DND-41 (cell line): Measurements from ENCODE around the gene COBL.

Experiments
- ATAC-seq: fragments of 200-7000 bp; cut with Tn5 transposase; 3 replicates; pipeline ENCODE4 v1.9.1; 2021; ENCODE audit warnings: low read depth; ENCODE audit not compliant: insufficient read depth
- DNase-seq: peaks from one replicate; pipeline ENCODE4 v3.0.0-alpha.2; 2020
- H2AFZ ChIP-seq: 2 replicates; pipeline ENCODE4 v1.6.0; 2012; ENCODE audit warnings: low read depth, low read length
- H3K27ac ChIP-seq: 2 replicates; pipeline ENCODE4 v1.5.1; 2012; ENCODE audit warnings: low read length, inconsistent platforms
- H3K27me3 ChIP-seq: fragments of 200-600 bp; sonication (generic); 2 replicates; pipeline ENCODE4 v1.6.0; 2012; ENCODE audit warnings: low read length, mild to moderate bottlenecking, inconsistent platforms; ENCODE audit not compliant: insufficient read depth, poor library complexity
- H3K36me3 ChIP-seq: 2 replicates; pipeline ENCODE4 v1.5.1; 2012; ENCODE audit warnings: low read length, inconsistent platforms; ENCODE audit not compliant: insufficient read depth
- H3K4me1 ChIP-seq: 2 replicates; pipeline ENCODE4 v1.5.1; 2012; ENCODE audit warnings: mild to moderate bottlenecking, low read length; ENCODE audit not compliant: insufficient read depth
- H3K4me2 ChIP-seq: 2 replicates; pipeline ENCODE4 v1.6.0; 2012; ENCODE audit warnings: mild to moderate bottlenecking, moderate library complexity, low read length, inconsistent platforms; ENCODE audit not compliant: insufficient read depth
- H3K4me3 ChIP-seq, 2 experiments: fragments of 200-600 bp in 1 of 2; shearing (Covaris generic) in 1 of 2; 2 replicates each; pipeline ENCODE4 v1.5.1; 2012 to 2016; ENCODE audit warnings: inconsistent platforms in 2 of 2, low read length in 2 of 2, mild to moderate bottlenecking in 2 of 2, low read depth in 1 of 2, moderate library complexity in 1 of 2
- H3K79me2 ChIP-seq: 2 replicates; pipeline ENCODE4 v1.6.0; 2012; ENCODE audit warnings: low read length, inconsistent platforms; ENCODE audit not compliant: insufficient read depth
- H3K9ac ChIP-seq: 2 replicates; pipeline ENCODE4 v1.6.0; 2012; ENCODE audit warnings: low read depth, mild to moderate bottlenecking, inconsistent platforms, low read length, moderate library complexity
- H3K9me3 ChIP-seq: 2 replicates; pipeline ENCODE4 v1.5.1; 2012; ENCODE audit warnings: low read length, moderate library complexity, mild to moderate bottlenecking, inconsistent platforms; ENCODE audit not compliant: insufficient read depth, severe bottlenecking
- H4K20me1 ChIP-seq: 2 replicates; pipeline ENCODE4 v1.6.0; 2012; ENCODE audit warnings: low read length; ENCODE audit not compliant: insufficient read depth
- CTCF ChIP-seq: IDR thresholded peaks from 2 replicates; pipeline ENCODE4 v1.5.1; 2012; ENCODE audit warnings: borderline replicate concordance, low read length, moderate library complexity, mild to moderate bottlenecking; ENCODE audit not compliant: poor library complexity, severe bottlenecking; ENCODE audit errors: extremely low read depth
- EZH2 ChIP-seq: IDR thresholded peaks from 3 replicates; pipeline ENCODE4 v1.6.1; 2012; ENCODE audit warnings: borderline replicate concordance, low read depth, mild to moderate bottlenecking, moderate library complexity, low read length, inconsistent platforms; ENCODE audit not compliant: severe bottlenecking

COBL gene

GRCh38 chr7:51121036-51121790 lies 195.4 kb downstream of the COBL start:
- Histone ChIP-seq H3K36me3 (no peaks in the 10 kb centered on the region), H3K79me2 (no peaks in the 10 kb centered on the region), H4K20me1 (no peaks in the 10 kb centered on the region), H3K27ac (no peak overlapping the region), H3K4me2 (no peak overlapping the region), H2AFZ (no peak overlapping the region), H3K9ac (no peak overlapping the region), H3K27me3 (no peaks in the 10 kb centered on the region), H3K9me3 (no peaks in the 10 kb centered on the region), H3K4me3 (no peak overlapping the region), H3K4me1 (no peaks in the 10 kb centered on the region)
- ATAC-seq (no peak), DNase-seq (no peak)
- TF ChIP-seq EZH2 (no peak), CTCF (no peak)

- H3K27me3 ChIP-seq, result no peaks in the 10 kb centered on the region
- DNase-seq (no peak), ATAC-seq (no peak)
- no peaks in the 10 kb centered on the region for H3K4me1 ChIP-seq
- H3K9ac ChIP-seq, result no peak overlapping the region
- H3K36me3 ChIP-seq, result no peaks in the 10 kb centered on the region
- no peak overlapping the region for H2AFZ ChIP-seq
- no peak overlapping the region for H3K27ac ChIP-seq
- no peak overlapping the region for H3K4me3 ChIP-seq
- no peak overlapping the region for H3K4me2 ChIP-seq
- no peaks in the 10 kb centered on the region for H4K20me1 ChIP-seq
- no peaks in the 10 kb centered on the region for H3K79me2 ChIP-seq
- no peak for TF ChIP-seq CTCF
- no peak for TF ChIP-seq EZH2
- H3K9me3 ChIP-seq, result no peaks in the 10 kb centered on the region
These were observed 198.0 kb downstream of the COBL start for GRCh38 chr7:51118628-51119027.

GRCh38 chr7:51114501-51114900 lies 202.1 kb downstream of the COBL start:
- DNase-seq, result no peak
- Histone ChIP-seq H3K9ac (no peak overlapping the region), H3K9me3 (no peaks in the 10 kb centered on the region), H2AFZ (no peak overlapping the region), H3K79me2 (no peaks in the 10 kb centered on the region), H3K4me1 (no peaks in the 10 kb centered on the region), H3K36me3 (no peaks in the 10 kb centered on the region), H3K27ac (no peak overlapping the region), H3K27me3 (no peaks in the 10 kb centered on the region), H4K20me1 (no peaks in the 10 kb centered on the region), H3K4me3 (no peak overlapping the region), H3K4me2 (no peak overlapping the region)
- TF ChIP-seq CTCF (no peak), EZH2 (no peak)
- ATAC-seq, result no peak

- Histone ChIP-seq H3K27ac (no peak overlapping the region), H3K9ac (no peak overlapping the region), H2AFZ (no peak overlapping the region), H4K20me1 (no peaks in the 10 kb centered on the region), H3K79me2 (no peaks in the 10 kb centered on the region), H3K4me2 (no peak overlapping the region), H3K4me3 (no peak overlapping the region), H3K9me3 (no peaks in the 10 kb centered on the region), H3K27me3 (no peaks in the 10 kb centered on the region), H3K4me1 (no peaks in the 10 kb centered on the region), H3K36me3 (no peaks in the 10 kb centered on the region)
- DNase-seq, result no peak
- TF ChIP-seq CTCF (no peak), EZH2 (no peak)
- ATAC-seq, result no peak
These were observed 202.6 kb downstream of the COBL start for GRCh38 chr7:51113962-51114361.
